ENCODE data around the gene NEK11.
"Not testable (repeated sequence)": the region's sequence is repeated elsewhere in the genome, so short reads cannot be mapped to it uniquely, and the experiment has no call there.

Gene NEK11

DNA sequence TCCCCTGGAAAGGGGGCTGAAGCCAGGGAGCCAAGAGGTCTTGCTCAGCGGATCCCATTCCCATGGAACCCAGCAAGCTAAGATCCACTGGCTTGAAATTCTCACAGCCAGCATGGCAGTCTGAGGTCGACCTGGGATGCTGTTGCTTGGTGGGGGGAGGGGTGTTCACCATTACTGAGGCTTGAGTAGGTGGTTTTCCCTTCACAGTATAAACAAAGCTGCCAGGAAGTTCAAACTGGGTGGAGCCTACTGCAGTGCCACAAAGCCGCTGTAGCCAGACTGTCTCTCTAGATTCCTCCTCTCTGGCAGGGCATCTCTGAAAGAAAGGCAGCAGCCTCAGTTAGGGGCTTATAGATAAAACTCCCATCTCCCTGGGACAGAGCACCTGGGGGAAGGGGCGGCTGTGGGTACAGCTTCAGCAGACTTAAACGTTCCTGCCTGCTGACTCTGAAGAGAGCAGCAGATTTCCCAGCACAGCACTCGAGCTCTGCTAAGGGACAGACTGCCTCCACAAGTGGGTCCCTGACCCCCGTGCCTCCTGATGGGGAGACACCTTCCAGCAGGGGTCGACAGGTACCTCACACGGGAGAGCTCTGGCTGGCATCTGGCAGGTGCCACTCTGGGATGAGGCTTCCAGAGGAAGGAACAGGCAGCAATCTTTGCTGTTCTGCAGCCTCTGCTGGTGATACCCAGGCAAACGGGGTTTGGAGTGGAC lies 15.8 kb downstream of the NEK11 start:
- not testable (repeated sequence) for DNase-seq (ENCODE audit: low spot score)

DNA sequence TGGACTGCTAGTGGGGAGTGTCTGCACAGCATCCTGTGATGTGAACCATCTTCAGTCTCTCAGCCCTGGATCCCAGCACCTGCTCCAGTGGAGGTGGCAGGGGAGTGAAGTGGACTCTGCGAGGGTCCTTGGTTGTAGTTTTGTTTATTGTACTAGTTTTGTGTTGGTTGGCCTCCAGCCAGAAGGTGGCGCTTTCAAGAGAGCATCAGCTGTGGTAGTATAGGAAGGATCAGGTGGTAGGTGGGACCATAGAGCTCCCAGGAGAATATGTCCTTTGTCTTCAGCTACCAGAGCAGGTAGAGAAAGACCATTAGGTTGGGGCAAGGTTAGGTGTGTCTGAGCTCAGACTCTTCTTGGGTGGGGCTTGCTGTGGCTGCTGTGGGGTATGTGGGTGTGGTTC lies 20.9 kb downstream of the NEK11 start:
- DNase-seq (ENCODE audit: low spot score), result no peak

DNA sequence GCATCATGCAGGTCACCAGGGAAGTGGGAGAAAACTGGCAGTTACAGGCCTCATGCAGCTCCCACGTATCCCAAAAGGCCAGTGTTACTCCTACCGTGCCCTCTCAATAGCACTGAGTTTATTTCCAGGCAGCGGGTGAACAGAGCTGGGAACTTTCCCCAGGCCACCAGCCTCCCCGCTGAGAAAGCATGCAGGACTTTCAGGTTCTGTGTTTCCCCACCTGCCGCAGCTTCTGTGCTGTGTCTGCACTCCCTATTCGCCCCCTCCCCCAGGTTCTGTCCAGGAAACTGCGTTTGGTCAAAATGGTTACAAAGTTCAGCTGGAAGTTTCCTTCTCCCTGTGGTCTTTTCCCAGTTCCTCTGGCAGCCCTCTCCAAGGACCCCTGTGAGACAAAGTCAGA lies 21.4 kb downstream of the NEK11 start:
- no peak for DNase-seq (ENCODE audit: low spot score)

DNA sequence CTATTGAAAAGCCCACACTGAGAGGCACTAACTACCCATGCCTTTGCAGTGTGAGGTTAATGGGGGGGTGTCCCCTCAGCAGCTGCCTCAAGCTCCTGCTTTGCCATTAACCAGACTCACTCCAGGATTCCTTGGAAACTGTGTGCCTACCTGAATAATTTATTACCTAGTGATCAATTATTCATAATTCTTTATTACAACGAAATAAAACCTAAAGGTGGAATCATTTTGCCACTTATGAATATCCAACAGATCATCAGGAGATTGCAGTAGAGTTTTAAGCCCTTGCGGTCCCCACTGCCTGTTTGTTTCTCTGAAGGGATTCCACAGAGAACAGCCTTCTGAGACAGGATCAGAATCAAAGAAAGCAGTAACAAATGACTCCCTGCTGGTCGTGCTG lies 23.3 kb downstream of the NEK11 start:
- DNase-seq (ENCODE audit: low spot score), result no peak

DNA sequence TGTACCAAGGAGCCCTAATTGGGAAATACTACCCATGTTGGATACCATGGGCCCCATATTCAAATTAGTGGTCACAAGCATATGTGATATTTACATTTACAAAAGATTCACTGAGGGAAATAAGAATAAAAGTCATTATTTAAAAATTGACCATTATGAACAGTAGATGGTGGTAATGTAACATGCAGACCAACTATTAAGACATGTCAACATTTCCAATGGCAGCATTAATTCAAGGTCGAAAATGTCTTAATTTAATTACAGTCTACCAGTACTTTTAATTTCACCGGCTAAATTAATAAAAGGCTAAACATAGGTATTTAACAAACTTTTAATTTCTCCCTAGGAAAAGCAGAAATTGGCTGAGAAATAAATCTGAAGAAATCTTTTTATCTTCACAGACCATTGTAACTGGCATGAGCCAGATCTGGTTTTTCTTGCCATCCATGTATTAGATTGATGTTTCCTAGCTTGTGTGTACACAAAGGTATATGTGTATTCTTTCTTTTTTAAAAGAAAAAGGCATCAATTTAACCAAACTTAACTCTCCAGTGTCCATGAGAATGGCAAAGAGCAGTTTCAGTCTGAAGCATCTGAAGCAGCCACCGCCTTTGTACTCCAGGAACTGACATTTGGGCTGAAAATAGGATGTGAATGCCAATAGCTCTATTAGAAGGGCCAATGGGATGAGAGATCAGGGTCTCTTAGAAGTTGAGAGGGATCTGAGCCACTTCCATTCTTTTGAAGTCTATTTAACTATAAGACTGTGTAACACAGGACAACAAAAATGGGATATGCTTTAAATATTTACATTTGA lies 26.6 kb downstream of the NEK11 start:
- peak; percentile 24 for DNase-seq (ENCODE audit: low spot score)

DNA sequence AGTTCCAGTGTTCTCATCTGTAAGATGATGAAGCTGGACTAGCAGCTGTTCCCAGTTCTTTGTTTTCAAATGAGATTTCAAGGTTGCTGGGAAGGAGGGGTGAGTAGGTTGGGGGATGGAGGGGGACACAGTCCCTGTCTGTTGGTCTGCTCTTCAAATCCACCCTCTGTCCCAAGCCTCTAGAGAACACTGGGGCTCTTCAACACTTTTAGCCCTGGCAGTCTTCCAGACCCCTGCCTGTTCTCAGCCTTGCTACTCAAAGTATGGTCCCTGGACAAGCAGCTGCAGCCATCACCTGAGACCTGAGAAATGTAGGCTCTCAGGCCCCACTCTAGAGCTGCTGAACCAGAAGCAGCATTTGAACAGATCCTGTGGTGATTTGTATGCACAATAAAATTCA lies 41.3 kb downstream of the NEK11 start:
- no peak for DNase-seq (ENCODE audit: low spot score)

DNA sequence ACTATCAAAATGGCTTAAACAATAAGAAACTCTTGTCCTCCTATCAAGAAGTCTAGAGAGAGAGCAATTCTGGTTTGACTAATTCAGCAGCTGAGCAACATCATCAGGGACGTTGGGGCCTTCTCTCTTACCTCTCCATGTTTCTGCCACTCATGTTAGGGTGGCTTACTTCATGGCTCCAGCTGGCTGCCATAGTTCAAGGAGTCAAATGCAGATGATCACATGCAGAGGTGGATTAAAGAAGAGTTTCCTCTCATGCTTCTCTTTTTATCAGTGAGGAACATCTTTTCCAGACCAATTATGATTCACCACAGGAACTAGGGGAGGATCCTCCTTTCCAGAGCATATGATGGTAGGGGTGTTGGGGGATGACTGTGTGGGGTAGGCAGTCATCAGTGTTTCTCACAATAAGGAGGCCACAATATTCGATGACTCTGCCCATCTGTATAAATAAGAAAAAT lies 45.5 kb downstream of the NEK11 start:
- DNase-seq (ENCODE audit: low spot score), result no peak

DNA sequence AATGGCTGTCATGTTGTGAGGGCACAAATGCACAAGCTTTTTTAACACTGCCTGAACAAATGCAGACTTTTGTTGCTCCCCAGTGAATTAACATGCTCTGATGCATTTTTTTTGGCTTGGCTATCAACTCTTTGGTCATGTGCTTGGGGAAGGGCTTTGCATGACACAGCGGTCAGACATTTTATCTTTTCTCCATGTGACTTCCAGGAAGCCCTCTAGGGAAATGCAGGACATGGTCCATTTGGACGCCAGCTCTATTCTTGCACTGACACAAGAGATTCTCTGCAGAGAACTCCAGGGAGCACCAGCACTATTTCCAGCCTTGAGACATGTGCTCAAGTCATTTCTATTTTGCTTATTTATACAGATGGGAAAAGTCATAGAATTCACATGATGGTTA lies 46.2 kb downstream of the NEK11 start:
- no peak for DNase-seq (ENCODE audit: low spot score)

DNA sequence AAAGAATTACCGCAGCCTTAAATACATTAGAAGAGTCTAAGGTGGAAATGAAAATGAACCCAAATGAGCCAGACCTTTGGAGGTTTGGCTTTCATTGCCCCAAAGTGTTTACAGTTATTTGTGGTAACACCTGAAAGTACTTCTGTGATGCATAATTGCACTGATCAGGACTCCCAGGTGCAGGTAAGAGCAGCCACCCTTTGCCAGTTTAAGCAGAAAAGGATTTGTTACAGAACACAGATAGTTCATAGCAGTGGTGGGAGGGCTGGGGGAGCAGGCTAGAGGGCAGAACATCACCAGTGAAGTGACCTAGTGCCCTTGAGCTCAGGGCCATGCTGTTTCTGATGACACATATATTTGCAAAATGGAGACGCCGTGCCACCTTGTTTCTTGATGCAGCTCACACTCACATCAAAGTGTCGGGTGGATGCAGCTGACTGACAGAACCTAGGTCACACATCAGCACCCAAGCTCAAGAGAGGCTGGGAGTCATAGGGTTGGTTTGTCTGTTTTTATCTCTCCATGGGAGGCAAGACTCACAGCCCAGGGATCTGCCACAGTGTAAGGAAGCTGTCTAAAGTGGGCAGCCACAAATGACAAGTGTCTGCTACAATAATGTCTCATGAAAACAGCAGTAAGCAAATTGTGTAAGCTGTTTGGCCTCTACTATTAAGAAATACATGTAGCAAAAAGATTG lies 49.1 kb downstream of the NEK11 start:
- no peak for DNase-seq (ENCODE audit: low spot score)

DNA sequence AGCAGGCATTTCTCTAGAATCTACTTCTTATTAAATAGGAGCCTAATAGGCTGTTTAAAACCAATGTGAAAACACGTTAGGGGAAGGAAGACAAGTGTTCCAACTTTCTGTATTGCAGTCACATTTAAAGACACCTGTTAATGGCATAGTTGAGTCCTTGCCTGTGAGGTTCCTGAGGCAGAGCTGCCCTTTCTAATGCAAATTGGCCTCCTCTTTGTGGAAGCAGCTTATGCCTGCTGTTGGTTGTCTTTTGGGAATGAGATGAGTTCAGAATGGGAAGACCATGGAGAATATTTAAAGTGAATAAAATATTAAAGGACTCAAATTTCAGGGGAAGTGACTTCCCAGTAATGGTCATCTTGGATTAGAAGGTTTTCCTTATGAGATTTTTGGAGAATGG lies 51.2 kb downstream of the NEK11 start:
- DNase-seq (ENCODE audit: low spot score), result no peak

DNA sequence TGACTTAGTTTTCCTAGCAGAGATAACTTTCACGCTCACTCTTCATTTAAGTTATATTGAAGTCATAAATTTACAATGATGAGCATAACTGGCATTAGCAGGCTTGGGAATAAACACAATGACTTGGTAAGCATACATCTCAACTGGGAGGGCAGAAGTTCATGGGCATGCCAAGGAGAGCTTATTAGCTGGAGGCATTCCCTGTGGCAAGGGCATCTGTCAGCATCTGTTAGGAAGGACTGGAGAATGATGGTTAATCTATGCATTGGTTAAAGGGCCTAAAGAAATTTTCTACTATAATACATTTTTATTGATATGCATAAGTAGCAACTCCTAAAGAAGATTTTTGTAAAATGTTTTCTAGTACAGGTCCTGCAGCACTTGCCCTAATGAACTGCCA lies 52.4 kb downstream of the NEK11 start:
- DNase-seq (ENCODE audit: low spot score), result no peak

DNA sequence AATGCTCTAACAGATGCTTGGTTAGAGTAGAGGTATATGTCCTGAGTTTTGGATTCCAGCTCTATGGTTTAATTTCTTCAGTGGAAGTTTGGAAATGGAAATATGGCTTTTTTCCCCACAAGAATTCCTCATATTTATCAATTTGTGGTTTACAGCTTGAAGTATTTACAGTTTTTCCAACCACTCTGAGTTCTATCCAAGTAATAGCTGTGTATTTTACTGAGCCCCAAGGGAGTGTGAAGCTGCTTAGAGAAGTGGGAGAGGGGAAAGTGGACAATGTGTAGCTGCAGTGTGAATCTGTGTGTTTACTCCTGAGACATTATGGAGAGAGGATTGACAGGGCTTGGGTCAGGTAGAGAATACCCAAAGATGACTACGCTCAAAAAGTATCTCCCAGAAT lies 54.5 kb downstream of the NEK11 start:
- no peak for DNase-seq (ENCODE audit: low spot score)

DNA sequence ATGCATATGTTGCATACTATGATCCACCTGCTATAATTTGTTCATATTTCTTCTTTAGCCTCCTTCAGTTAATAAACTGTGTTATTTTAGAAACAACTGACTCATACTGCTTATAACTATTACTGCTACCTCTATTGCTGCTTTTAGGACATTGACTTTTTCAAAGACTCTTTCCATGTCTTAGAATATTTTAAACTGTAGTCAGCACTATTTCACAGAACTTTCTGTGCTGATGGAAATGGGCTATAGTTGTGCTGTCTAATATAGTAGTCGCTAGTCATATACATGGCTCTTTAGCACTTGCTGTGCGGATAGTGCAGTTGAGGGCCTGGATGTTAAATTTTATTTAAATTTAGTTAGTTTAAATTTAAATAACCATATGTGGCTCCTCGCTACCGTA lies 55.6 kb downstream of the NEK11 start:
- DNase-seq (ENCODE audit: low spot score), result no peak

DNA sequence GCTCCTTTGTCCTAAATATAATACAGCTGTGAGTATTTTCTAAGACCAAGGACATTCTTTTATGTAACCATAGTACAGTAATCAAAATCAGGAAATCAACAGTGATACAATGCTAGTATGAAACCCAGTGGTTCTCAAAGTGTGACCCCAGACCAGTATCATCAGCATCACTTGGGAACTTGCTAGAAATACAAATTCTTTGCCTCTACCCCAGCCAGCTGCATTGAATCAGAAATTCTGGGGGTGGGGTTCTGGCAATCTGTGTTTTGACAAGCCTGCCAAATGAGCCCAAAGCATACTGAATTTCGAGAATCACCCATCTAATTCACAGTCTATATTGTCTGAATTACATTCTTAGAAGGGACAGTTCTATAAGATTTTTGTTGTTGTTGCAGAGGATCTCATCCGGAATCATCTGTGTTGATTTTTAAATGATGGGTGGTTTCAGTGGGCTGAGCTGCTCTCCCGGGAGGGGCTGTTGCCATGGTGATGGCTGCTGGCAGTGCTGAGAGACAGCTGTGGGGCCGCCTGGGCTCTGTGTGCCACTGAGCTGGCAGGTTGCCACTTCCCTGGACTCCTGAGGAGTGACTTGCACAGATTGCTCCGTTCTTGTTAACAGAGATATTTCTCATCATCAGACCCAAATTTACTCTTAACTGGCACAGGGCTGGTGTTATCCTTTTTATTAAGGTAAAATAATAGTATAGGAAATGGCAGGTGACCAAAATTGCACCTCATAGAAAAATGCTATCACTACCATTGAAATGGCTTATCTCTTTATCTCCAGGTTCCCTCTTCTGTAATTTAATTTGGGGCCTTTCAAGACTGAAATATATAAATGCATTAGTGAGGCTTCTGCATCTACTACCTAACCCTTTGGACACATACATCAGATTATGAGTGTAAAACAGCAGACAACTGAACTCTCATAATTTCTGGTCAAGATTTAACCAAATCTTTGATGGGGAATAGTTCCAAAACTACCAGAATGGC lies 56.5 kb downstream of the NEK11 start:
- DNase-seq (ENCODE audit: low spot score), result peak; percentile 96

DNA sequence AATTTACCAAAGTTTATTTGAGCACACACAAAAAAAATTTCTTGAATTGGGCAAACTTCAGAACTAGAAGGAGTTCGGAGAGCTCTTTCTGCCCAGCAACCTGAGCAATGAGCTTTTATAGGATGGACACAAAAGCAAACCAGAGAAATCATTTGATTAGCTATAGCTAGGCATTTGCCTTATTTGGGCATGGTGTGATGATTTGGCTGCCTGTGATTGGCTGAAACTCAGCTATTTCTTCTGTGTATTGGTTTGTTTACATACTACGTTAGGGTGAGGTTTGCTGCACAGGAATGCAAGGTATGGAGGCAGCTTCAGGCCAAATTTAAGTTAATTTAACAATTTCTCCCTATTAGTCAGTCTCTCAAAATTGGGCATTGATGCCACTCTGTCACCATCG lies 65.1 kb downstream of the NEK11 start:
- no peak for DNase-seq (ENCODE audit: low spot score)

DNA sequence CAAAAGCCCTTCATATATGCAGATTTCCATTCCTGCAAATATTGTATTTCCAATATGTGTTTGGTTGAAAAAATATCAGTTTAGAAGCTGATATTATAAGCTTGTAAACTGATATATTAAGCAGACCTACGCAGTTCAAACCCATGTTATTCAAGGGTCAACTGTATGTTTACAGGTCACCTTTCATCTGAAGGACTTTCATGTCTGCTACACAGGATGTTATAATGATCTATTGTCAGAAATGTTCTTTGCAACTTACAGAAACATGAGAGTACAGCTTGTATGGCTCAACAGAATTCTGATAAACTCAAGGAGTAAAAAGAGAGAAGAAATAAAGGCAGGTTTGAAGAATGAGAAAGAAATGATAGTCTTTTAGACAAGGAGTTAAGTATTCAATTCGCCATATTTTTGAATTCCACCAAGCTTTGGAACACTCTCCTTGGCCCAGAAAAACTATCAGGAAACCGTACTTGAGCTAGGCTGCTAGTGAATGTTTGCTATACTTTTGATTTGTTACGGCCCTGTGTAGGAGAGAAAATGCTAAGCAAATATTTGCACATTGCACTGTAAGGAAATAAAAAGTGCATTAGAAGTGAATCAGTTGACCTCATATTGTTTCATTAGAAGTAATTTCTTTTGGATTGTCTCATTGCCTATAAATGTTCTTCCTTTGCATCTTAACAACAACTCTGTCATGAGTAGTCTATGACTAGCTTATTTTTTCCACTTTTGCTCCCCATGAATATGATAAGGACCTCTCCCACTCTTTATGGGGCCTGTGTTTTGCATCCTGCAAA lies 81.2 kb downstream of the NEK11 start:
- DNase-seq (ENCODE audit: low spot score), result no peak

DNA sequence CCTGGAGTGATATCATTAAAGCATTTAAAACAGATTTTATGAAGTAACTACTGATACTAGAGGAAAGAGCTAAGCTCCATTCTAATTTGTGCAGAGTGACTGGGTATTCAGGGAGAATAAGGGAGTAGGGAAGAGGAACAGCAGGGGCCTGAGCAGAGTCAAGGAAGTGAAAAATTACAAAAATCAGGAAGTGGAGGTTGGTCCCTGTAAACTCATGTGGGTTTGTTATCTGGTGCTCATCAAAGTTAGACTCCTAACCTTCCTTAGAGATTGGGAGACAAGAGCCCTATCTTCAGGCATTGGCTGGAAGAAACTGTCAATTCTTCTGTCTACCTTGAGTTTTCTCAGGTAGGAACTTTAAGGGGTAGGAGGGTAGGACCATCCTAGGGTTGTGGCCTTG lies 82.5 kb downstream of the NEK11 start:
- no peak for DNase-seq (ENCODE audit: low spot score)

DNA sequence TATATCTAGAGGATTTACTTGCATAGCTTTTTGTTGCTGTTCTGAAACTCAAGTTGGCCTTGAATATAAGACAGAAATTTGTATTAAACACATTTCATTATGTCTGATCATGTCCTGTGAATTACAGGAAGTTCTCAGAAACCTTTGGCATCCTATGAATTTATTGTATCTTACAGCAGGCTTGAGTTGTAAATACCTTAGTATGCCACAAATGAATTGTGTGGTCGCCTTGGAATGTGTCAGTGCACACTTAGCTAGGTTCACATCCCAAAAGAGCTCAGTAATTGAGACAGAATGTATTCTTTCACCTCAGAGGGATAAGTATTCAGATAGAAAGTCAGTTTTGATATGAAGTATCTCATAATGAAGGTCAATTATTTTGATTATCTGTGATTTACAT lies 83.4 kb downstream of the NEK11 start:
- DNase-seq (ENCODE audit: low spot score), result no peak

DNA sequence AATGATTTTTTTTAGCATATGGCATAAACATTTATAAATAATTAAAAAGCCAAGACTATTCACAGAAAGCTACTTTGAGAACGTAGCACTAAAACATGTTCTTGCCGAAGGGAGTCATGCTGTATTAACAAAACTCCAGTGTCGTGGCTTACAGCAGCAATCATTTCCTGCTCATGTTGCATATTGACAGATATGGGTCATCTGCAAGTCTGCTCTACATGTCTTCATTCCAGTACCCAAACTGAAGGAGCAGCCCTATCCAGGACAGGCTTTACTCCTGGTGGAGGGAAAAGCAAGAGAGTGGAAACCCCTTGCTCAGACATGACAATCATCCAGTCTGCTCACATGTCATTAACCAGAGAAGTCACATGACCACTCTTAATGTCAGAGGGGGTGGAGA lies 87.6 kb downstream of the NEK11 start:
- no peak for DNase-seq (ENCODE audit: low spot score)

DNA sequence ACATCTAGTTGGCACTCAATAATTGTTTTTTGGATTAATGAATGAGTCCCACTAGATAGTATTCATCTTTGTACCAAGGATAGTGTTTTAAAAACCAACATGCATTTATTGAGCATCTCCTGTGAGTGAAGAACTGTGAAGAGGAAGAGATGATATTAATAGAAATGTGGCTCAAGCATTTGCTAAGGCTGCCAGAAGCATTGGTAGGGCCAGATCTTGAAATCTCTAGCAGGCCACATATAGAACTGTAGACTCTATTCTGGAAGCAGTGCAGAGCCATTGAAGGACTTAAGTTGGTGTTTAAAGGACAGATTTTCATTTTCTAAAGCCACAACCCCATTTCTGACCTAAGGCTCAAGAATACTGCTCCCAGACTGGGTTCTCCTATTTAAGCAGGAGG lies 99.0 kb downstream of the NEK11 start:
- no peak for DNase-seq (ENCODE audit: low spot score)

DNA sequence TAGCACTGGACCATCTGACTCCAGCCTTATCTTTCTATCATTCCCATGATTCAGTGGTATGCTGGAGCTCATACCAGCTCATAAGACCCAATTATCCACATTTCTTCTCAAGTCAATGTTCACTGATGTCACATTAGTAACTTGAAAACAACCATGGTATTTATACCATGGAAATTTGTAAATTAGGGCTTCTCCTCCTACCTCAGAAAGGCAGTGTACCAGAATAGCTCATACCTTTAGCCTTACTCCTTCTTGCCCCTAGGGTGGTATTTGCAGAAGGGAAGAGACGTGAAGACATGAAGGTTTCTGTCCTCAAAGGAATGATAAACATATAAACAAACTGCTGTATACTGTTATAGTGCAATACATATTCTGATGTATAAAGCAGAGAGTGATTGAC lies 114.2 kb downstream of the NEK11 start:
- no peak for DNase-seq (ENCODE audit: low spot score)
